Measurements from ENCODE around the gene SLC35E3. TPM values are rescaled to one million over a fixed set of nuclear protein-coding genes. Genes with fewer than 3 reads are reported as not detected.

Gene SLC35E3
- total and polyA plus RNA-seq, 2 of the 13 experiments (the other 11 are each of a cell fraction or from before 2014, with no cell fraction given) = 13.0 to 22.1 TPM

GRCh38 chr12:68746572-68747180 lies 700 bp downstream of the SLC35E3 start (continued):
- TF ChIP-seq KIAA2018 (CRISPR knock-in tag; IDR thresholded peaks at IDR 0.05; ENCODE audit: borderline replicate concordance) = no peak
- TF ChIP-seq E2F1 (CRISPR knock-in tag; IDR thresholded peaks at IDR 0.05) = no peak
- TF ChIP-seq GATAD2A (CRISPR knock-in tag; IDR thresholded peaks at IDR 0.05) = 0 out of 2 replicates have a peak, but pooled peaks have one; percentile 21
- peak; percentile 82 for TF ChIP-seq FOSL2 (CRISPR knock-in tag; IDR thresholded peaks at IDR 0.05)
- TF ChIP-seq RFXAP (CRISPR knock-in tag; IDR thresholded peaks at IDR 0.05; ENCODE audit: borderline replicate concordance) = no peak
- TF ChIP-seq USF2 (IDR thresholded peaks at IDR 0.05; ENCODE audit: low read depth, low read length) = no peak
- TF ChIP-seq USF2 (CRISPR knock-in tag; IDR thresholded peaks at IDR 0.05; ENCODE audit: borderline replicate concordance) = no peak
- no peak for TF ChIP-seq GABPB1 (CRISPR knock-in tag; IDR thresholded peaks at IDR 0.05)
- peak; percentile 64; the same call in 1 of the 2 replicates for TF ChIP-seq TFAP4 (IDR thresholded peaks at IDR 0.05; ENCODE audit: borderline replicate concordance, low read depth)
- TF ChIP-seq TGIF2 (CRISPR knock-in tag; IDR thresholded peaks at IDR 0.05) = peak; percentile 74
- no peak for TF ChIP-seq ZFYVE20 (CRISPR knock-in tag; IDR thresholded peaks at IDR 0.05; ENCODE audit: borderline replicate concordance, low read depth)
- peak; percentile 86 for TF ChIP-seq SAP130 (CRISPR knock-in tag; IDR thresholded peaks at IDR 0.05; ENCODE audit: low read depth)
- TF ChIP-seq CHD2 (IDR thresholded peaks at IDR 0.05; ENCODE audit: low read depth, low read length) = no peak
- 0 out of 2 replicates have a peak, but pooled peaks have one; percentile 15 for TF ChIP-seq ZNF264 (CRISPR knock-in tag; IDR thresholded peaks at IDR 0.05)
- peak; percentile 53; the same call in 1 of the 2 replicates for TF ChIP-seq KDM5A (IDR thresholded peaks at IDR 0.05; ENCODE audit: borderline replicate concordance, low read length)
- TF ChIP-seq SALL2 (CRISPR knock-in tag; IDR thresholded peaks at IDR 0.05) = no peak

All from HepG2 (cell line).